Right atrium auricular region (tissue), 2 donors: Measurements from ENCODE around the gene INHBE. TPM values are rescaled to one million over a fixed set of nuclear protein-coding genes. Genes with fewer than 3 reads are reported as not detected.
"Not testable (repeated sequence)": the region's sequence is repeated elsewhere in the genome, so short reads cannot be mapped to it uniquely, and the experiment has no call there.

Experiments
- DNase-seq: peaks from one replicate; pipeline ENCODE4 v3.0.0-alpha.2; 2019; ENCODE audit warnings: low spot score
- H3K27ac ChIP-seq, 2 donors: fragments of 200-600 bp; sonication (generic); 1 replicate in 1 of 2; 2 replicates in 1 of 2; pipeline ENCODE4 v1.5.1; 2016 to 2019
- H3K27me3 ChIP-seq, 2 donors: fragments of 200-600 bp; sonication (generic); one replicate each; pipeline versions ENCODE4 v1.5.1 to v1.6.0; 2017 to 2019
- H3K36me3 ChIP-seq: fragments of 200-600 bp; sonication (generic); one replicate; pipeline ENCODE4 v1.5.1; 2016
- H3K4me1 ChIP-seq, 2 donors: fragments of 200-600 bp; sonication (generic); one replicate each; pipeline versions ENCODE4 v1.5.1 to v1.6.0; 2017 to 2019
- H3K4me3 ChIP-seq, 2 donors: fragments of 200-600 bp; sonication (generic); 1 replicate in 1 of 2; 2 replicates in 1 of 2; pipeline ENCODE4 v1.5.1; 2017 to 2019; ENCODE audit warnings: mild to moderate bottlenecking in 1 of 2, moderate library complexity in 1 of 2
- H3K9me3 ChIP-seq, 2 donors: fragments of 200-600 bp; sonication (generic); one replicate each; pipeline ENCODE4 v1.5.1; 2019
- total RNA-seq, 2 donors: library from RNA; depleted of rRNA; stranded (reverse); fragments of >200 nt; gene quantifications; one replicate each; pipeline ENCODE4 v1.1.0, GENCODE V29; 2016
- TF ChIP-seq, protein P1 (sequence below), 2 donors: fragments of 200-600 bp; sonication (generic); IDR thresholded peaks; one replicate each; pipeline ENCODE4 v1.5.1; 2019; ENCODE audit warnings: antibody characterized with exemption in 2 of 2

The INHBE gene
- total RNA-seq, 2 donors from 2014 or later = not detected

DNA sequence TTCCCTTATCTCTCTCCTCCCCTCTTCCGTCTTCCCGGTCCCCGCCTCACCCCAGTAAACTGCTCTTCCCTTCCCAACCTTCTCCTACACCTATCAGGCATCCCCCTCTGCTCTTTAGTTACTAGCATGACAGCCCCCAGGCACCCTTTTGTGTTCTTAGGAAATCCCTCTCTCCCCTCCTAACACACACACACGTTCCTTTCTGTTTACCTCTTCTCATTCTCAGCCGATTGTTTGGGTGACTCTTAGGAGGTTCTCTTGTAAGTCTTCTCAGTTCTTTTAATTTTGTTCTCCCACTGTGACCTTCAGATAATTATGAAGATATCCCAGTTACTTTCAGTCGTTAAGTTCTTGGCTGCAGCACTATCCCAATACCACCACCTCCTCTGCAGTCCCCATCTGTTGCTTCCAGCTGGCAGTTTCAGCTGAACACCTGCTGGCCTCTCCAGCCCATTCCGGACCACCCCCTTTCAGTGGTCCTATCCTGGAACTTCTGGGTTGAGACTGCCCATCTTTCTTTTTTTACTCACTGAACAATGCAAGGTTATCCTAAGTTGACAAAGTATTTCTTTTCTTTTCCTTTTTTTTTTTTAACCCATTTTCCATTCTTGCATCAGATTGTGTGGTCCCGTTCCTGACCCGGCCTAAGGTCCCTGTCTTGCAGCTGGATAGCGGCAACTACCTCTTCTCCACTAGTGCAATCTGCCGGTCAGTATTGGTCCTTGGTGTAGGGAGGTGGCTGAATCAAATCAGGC, 33.5 kb downstream of the INHBE start:
- peaks cover 30% of the 10 kb centered on the region for H3K36me3 ChIP-seq
- no peak for DNase-seq
- peak overlapping the region; percentile 61 to 78 for H3K27ac ChIP-seq
- TF ChIP-seq, protein P1, sequence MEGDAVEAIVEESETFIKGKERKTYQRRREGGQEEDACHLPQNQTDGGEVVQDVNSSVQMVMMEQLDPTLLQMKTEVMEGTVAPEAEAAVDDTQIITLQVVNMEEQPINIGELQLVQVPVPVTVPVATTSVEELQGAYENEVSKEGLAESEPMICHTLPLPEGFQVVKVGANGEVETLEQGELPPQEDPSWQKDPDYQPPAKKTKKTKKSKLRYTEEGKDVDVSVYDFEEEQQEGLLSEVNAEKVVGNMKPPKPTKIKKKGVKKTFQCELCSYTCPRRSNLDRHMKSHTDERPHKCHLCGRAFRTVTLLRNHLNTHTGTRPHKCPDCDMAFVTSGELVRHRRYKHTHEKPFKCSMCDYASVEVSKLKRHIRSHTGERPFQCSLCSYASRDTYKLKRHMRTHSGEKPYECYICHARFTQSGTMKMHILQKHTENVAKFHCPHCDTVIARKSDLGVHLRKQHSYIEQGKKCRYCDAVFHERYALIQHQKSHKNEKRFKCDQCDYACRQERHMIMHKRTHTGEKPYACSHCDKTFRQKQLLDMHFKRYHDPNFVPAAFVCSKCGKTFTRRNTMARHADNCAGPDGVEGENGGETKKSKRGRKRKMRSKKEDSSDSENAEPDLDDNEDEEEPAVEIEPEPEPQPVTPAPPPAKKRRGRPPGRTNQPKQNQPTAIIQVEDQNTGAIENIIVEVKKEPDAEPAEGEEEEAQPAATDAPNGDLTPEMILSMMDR (IDR thresholded peaks at IDR 0.05) = no peak
- no peaks in the 10 kb centered on the region for H3K27me3 ChIP-seq
- peak overlapping the region; percentile 71 to 80 for H3K4me3 ChIP-seq
- peaks cover 0 to 15% of the 10 kb centered on the region in 2 donors for H3K4me1 ChIP-seq
- no peaks in the 10 kb centered on the region for H3K9me3 ChIP-seq

DNA sequence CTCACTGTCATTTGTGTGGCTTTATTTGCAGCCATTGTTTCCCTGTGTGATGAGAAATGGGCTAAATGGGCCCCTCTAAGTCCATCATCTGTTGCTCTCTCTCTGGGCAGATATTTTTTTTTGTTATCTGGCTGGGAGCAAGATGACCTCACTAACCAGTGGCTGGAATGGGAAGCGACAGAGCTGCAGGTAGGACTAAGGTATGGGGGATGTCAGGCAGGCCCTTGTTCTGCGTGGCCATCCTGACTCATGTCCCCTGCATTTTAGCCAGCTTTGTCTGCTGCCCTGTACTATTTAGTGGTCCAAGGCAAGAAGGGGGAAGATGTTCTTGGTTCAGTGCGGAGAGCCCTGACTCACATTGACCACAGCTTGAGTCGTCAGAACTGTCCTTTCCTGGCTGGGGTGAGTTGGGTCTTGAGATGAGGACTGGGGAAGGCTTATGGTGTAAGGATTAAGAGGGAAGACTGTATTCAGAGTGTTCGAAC, 34.1 kb downstream of the INHBE start:
- no peaks in the 10 kb centered on the region for H3K9me3 ChIP-seq
- peaks cover 33% of the 10 kb centered on the region for H3K36me3 ChIP-seq
- H3K27me3 ChIP-seq = no peaks in the 10 kb centered on the region
- peaks cover 0 to 15% of the 10 kb centered on the region in 2 donors for H3K4me1 ChIP-seq
- H3K4me3 ChIP-seq = no peak overlapping the region
- no peak for DNase-seq
- H3K27ac ChIP-seq = no peak overlapping the region
- TF ChIP-seq, protein P1 (IDR thresholded peaks at IDR 0.05) = no peak

DNA sequence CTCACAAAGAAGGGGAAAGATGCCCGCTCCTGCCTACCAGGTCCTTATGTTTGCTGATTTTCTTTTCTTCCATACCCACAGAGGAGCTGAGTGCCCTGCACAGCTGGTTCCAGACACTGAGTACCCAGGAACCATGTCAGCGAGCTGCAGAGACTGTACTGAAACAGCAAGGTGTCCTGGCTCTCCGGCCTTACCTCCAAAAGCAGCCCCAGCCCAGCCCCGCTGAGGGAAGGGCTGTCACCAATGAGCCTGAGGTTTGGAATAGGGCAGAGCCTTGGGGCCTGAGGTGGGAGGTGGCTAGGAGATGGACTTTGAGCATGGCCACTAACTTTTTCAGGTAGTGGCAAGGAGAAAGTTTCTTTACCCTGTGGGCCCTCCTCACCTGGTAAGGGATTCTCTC, 35.0 kb downstream of the INHBE start:
- peaks cover 0 to 15% of the 10 kb centered on the region in 2 donors for H3K4me1 ChIP-seq
- no peak overlapping the region for H3K27ac ChIP-seq
- H3K36me3 ChIP-seq = peaks cover 34% of the 10 kb centered on the region
- no peak for DNase-seq
- TF ChIP-seq, protein P1 (IDR thresholded peaks at IDR 0.05) = no peak
- no peaks in the 10 kb centered on the region for H3K27me3 ChIP-seq
- H3K9me3 ChIP-seq = no peaks in the 10 kb centered on the region
- no peak overlapping the region for H3K4me3 ChIP-seq

DNA sequence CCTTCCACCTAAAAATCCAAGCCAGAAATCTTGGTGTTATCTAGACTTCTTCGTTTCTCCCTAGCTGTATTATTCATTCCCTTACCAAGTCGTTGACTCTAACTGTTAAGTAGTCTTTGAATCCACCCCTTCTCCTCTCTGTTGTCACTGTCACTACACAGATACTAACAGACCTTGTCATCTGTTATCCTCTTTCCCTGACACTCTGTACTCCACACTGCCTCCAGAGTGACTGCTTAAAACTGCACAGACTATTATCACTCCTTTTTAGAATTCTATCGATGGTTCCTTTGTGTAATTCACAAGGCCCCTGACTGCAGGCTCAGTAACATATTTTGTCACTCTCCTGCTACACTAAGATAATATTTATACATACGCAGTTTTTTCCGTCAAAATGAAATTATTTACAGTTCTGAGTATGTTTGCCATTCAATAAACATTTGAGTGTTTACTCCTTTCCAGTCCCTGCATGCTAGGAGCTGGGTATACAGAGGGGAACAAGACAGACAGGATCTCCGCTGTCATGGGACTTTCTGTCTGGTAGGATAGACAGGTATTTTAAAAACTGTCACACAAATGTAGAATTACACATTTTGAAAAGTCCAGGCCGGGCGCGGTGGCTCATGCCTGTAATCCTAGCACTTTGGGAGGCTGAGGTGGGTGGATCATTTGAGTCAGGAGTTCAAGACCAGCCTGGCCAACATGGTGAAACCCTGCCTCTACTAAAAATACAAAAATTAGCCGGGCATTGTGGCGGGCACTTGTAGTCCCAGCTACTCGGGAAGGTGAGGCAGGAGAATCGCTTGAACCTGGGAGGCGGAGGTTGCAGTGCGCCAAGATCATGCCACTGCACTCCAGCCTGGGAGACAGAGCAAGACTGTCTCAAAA, 36.5 kb downstream of the INHBE start:
- TF ChIP-seq, protein P1 (IDR thresholded peaks at IDR 0.05) = no peak
- no peak for DNase-seq
- no peaks in the 10 kb centered on the region for H3K27me3 ChIP-seq
- H3K9me3 ChIP-seq = no peaks in the 10 kb centered on the region
- H3K27ac ChIP-seq = no peak overlapping the region
- peaks cover 40% of the 10 kb centered on the region for H3K36me3 ChIP-seq
- no peak overlapping the region for H3K4me3 ChIP-seq
- peaks cover 0 to 15% of the 10 kb centered on the region in 2 donors for H3K4me1 ChIP-seq

DNA sequence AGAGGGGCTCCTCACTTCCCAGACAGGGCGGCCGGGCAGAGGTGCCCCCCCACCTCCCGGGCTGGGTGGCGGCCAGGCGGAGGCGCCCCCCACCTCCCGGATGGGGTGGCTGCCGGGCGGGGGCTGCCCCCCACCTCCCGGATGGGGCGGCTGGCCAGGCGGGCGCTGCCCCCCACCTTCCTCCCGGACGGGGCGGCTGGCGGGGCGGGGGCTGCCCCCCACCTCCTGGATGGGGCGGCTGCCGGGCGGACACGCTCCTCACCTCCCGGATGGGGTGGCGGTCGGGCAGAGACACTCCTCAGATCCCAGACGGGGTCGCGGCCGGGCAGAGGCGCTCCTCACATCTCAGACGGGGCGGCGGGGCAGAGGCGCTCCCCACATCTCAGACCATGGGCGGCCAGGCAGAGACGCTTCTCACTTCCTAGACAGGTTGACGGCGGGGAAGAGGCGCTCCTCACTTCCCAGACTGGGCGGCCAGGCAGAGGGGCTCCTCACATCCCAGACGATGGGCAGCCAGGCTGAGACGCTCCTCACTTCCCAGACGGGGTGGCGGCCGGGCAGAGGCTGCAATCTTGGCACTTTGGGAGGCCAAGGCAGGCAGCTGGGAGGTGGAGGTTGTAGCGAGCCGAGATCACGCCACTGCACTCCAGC, 40.1 kb downstream of the INHBE start:
- H3K4me1 ChIP-seq, H3K27me3 ChIP-seq, H3K27ac ChIP-seq, H3K4me3 ChIP-seq, DNase-seq, H3K9me3 ChIP-seq: not testable (repeated sequence)
- peaks cover 51% of the 10 kb centered on the region for H3K36me3 ChIP-seq
